Measurements from ENCODE around the gene BTK.

- TF ChIP-seq CEBPB (tag; IDR thresholded peaks at IDR 0.05) (no peak), POLR2AphosphoS5 (IDR thresholded peaks at IDR 0.05; ENCODE audit: control insufficient read depth, insufficient read depth, low read depth, low read length) (no peak), IRF1 (CRISPR knock-in tag; IDR thresholded peaks at IDR 0.05; ENCODE audit: borderline replicate concordance) (no peak), MAX (CRISPR knock-in tag; IDR thresholded peaks at IDR 0.05) (no peak), SMAD3 (CRISPR knock-in tag; conservative IDR thresholded peaks at IDR 0.05) (no peak), SMC3 (conservative IDR thresholded peaks at IDR 0.05; ENCODE audit: insufficient read depth, low read depth, low read length) (no peak), ADNP (tag; IDR thresholded peaks at IDR 0.05) (no peak), CTCF (IDR thresholded peaks at IDR 0.05 in 2 of 3, conservative IDR thresholded peaks at IDR 0.05 in 1 of 3; ENCODE audit: insufficient read depth in 2 of 3, low read depth in 1 of 3, low read length in 3 of 3) (no peak), THRA (IDR thresholded peaks at IDR 0.05) (no peak), EZH2 (IDR thresholded peaks at IDR 0.05; ENCODE audit: borderline replicate concordance, low read depth, low read length) (no peak), GABPA (tag; conservative IDR thresholded peaks at IDR 0.05; ENCODE audit: low read depth) (no peak), MTA2 (IDR thresholded peaks at IDR 0.05; ENCODE audit: low read depth) (no peak), POLR2A (conservative IDR thresholded peaks at IDR 0.05) (peak; percentile 69; the same call in 1 of the 2 replicates)
Measured at GRCh38 chrX:101393530-101394305, 7.7 kb upstream of the BTK start.
